Measurements from ENCODE around the gene EP400.

DNA sequence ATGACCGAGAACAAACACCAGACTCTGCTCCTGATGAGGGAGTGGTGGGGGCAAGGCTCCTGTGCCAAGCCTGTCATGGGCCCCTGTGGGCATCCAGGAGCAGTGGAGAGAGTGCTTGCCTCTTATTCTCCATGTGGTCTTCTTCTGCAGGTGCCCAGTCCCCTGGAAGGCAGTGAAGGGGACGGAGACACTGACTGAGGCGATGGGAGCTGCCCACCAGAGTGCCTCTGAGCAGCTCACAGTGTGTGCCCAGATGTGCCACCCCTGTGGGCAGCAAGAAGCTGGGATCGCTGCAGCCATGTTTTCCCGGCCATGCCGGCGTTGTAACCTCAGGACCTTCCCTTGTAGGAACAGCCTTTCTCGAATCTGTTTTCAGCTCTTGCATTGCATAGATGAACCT lies 6.4 kb upstream of the EP400 start:
- TF ChIP-seq, protein P1, sequence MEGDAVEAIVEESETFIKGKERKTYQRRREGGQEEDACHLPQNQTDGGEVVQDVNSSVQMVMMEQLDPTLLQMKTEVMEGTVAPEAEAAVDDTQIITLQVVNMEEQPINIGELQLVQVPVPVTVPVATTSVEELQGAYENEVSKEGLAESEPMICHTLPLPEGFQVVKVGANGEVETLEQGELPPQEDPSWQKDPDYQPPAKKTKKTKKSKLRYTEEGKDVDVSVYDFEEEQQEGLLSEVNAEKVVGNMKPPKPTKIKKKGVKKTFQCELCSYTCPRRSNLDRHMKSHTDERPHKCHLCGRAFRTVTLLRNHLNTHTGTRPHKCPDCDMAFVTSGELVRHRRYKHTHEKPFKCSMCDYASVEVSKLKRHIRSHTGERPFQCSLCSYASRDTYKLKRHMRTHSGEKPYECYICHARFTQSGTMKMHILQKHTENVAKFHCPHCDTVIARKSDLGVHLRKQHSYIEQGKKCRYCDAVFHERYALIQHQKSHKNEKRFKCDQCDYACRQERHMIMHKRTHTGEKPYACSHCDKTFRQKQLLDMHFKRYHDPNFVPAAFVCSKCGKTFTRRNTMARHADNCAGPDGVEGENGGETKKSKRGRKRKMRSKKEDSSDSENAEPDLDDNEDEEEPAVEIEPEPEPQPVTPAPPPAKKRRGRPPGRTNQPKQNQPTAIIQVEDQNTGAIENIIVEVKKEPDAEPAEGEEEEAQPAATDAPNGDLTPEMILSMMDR (IDR thresholded peaks at IDR 0.05; ENCODE audit: low read depth, low read length): no peak
- no peak for TF ChIP-seq POLR2A (IDR thresholded peaks at IDR 0.05; ENCODE audit: extremely low read depth, insufficient read length)

Data from NB4 (cell line).